ENCODE measurements around the gene RAP2B.
A peak's percentile ranks its signal among the peaks of the same experiment; 100 is the strongest.
"Not testable (repeated sequence)": the region's sequence is repeated elsewhere in the genome, so short reads cannot be mapped to it uniquely, and the experiment has no call there.

RAP2B gene

DNA sequence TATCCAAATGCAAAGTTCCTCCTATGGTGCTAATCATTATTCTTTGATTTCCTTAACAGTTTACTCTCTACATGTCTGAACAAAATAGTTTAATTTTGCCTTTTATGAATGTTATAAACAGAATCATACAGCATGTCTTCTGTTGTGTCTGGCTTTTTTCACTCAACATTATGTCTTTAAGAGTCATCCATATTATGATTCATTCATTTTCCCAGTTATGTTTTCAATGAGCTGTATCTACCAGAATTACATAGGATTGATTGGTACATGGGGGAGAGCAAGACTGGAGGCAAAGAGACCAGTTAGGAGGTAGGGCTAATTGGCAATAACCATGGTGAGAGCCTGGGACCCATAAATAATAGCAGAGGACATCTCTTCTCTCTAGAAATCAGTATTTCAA lies 16.6 kb upstream of the RAP2B start:
- H3K4me3 ChIP-seq (ENCODE audit: low read length) = no peak overlapping the region
- TF ChIP-seq, protein P1, sequence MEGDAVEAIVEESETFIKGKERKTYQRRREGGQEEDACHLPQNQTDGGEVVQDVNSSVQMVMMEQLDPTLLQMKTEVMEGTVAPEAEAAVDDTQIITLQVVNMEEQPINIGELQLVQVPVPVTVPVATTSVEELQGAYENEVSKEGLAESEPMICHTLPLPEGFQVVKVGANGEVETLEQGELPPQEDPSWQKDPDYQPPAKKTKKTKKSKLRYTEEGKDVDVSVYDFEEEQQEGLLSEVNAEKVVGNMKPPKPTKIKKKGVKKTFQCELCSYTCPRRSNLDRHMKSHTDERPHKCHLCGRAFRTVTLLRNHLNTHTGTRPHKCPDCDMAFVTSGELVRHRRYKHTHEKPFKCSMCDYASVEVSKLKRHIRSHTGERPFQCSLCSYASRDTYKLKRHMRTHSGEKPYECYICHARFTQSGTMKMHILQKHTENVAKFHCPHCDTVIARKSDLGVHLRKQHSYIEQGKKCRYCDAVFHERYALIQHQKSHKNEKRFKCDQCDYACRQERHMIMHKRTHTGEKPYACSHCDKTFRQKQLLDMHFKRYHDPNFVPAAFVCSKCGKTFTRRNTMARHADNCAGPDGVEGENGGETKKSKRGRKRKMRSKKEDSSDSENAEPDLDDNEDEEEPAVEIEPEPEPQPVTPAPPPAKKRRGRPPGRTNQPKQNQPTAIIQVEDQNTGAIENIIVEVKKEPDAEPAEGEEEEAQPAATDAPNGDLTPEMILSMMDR (IDR thresholded peaks at IDR 0.05; ENCODE audit: insufficient read depth, low read depth, low read length, missing control alignments) = no peak
- peak; percentile 67 for DNase-seq (ENCODE audit: low read depth)

DNA sequence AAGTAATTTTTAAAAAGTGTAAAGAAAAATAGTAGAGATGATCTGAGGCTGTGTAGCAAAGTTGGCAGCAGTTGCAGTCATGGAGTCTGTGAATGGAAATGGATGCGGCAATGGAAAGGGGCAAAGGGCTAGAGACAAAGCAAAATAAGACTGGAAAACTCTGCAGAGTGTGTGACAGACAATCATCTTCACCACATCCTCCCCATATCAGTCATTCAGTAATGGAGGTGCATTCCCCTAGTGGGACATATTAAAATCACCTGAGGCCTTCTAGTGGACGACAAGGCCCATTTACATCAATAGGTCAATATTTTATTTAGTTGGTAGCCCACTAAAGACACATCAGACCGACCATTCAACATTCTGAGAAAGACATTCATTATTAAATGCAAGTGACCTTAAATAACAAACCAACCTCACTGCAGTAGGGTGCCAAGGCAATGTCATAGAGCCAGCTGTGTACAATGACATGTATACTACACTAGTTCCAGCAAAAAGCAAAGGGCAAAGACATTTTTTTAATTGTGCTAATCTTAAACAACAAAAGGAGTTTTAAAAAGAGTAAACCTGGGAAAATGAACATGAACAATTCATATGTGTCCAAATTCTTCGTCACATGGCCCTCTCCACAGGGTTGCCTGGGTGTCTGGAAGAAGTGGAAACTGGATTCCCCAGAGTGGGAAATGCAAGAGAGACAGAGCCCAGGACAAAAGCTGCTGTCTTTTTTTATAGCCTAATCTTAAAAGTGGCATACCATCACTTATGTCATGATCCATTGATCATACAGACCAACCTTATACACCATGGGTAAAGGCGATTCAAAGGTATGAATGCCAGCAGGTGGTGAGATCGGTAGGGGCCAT lies 15.6 kb upstream of the RAP2B start:
- no peak overlapping the region for H3K4me3 ChIP-seq (ENCODE audit: low read length)
- DNase-seq (ENCODE audit: low read depth) = no peak
- TF ChIP-seq, protein P1 (IDR thresholded peaks at IDR 0.05; ENCODE audit: insufficient read depth, low read depth, low read length, missing control alignments) = no peak

DNA sequence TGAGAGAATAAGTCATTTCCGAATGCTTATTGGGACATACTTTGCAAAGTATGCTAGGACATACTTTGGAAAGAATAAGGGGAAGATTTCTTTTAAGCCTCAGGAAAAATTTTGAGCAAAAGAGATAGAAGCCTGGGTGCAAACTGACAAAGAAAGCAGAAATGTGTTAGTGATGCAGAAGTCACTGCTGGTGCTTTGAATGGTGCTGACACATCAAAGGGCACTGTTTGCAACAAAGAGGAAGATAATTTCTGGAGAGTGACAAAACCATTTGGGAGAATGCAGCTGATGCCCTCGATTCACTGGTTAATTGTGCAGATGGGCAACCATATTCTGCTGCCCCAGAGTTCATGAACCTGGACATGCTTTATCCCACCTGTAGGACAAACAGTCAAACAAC lies 11.0 kb upstream of the RAP2B start:
- H3K4me3 ChIP-seq (ENCODE audit: low read length) = no peak overlapping the region
- TF ChIP-seq, protein P1 (IDR thresholded peaks at IDR 0.05; ENCODE audit: insufficient read depth, low read depth, low read length, missing control alignments) = no peak
- DNase-seq (ENCODE audit: low read depth) = no peak

DNA sequence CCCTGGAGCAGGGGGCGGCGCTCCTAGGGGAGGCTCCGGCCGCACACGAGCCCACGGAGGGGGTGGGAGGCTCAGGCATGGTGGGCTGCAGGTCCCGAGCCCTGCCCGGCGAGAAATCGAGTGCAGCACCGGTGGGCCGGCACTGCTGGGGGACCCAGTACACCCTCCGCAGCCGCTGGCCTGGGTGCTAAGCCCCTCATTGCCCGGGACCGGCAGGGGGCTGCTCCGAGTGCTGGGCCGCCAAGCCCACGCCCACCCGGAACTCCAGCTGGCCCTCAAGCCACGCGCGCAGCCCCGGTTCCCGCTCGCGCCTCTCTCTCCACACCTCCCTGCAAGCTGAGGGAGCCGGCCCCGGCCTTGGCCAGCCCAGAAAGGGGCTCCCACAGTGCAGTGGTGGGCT lies 6.2 kb upstream of the RAP2B start:
- not testable (repeated sequence) for DNase-seq (ENCODE audit: low read depth); H3K4me3 ChIP-seq (ENCODE audit: low read length)

DNA sequence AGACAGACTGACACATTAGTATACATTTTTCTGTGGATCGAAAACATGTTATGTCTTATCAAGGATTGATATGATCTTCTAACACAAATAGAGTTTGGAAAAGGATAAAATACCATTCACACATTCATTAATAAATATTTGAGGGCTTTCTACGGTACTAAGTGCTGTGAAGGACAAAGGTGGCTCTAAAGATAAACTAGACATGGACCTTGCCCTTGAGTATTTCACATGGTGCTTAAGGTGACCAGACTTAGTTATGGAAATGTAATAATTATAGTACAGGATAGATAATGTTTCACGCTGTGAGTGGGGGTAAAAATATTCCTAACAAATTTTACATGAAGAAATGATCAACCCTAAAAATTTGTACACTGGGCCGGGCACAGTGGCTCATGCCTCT lies 3.8 kb upstream of the RAP2B start:
- no peak for DNase-seq (ENCODE audit: low read depth)
- TF ChIP-seq, protein P1 (IDR thresholded peaks at IDR 0.05; ENCODE audit: insufficient read depth, low read depth, low read length, missing control alignments) = no peak
- H3K4me3 ChIP-seq (ENCODE audit: low read length) = no peak overlapping the region

DNA sequence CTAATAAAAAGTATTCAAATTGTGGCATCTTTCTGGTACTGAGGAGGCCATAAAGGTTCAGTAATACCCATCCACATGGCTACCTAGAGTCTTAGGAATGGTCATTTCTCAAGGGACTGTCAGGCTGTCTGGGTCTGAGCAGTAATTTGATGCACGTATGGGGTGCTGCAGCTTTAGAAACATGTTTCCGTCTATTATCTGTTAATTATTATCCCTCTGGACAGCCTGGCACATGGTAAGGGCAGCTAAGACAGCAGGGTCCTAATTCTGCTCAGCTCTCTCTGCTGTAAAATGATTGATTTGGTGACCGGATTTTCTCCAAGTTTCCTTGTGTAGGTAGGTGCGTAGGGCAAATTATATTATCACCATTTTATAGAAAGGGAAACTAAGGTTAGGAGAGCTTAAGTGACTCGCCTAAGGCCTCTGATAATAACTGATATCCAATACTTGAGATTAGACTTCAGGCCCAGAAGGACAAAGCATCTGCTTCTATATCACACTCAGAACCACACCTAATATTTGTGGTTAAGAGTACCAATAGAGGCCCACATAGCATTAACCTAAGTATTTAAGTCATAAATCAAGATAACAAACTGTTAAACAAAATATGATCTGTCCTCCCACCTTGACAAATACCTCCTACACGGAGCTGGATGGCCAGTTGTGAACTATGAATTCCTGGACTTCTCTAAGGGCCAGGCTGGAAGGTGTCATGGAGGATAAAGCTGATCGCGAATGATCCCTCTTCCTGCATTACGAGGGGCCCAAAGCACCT lies 2.9 kb upstream of the RAP2B start:
- TF ChIP-seq, protein P1 (IDR thresholded peaks at IDR 0.05; ENCODE audit: insufficient read depth, low read depth, low read length, missing control alignments) = no peak
- no peak overlapping the region for H3K4me3 ChIP-seq (ENCODE audit: low read length)
- no peak for DNase-seq (ENCODE audit: low read depth)

DNA sequence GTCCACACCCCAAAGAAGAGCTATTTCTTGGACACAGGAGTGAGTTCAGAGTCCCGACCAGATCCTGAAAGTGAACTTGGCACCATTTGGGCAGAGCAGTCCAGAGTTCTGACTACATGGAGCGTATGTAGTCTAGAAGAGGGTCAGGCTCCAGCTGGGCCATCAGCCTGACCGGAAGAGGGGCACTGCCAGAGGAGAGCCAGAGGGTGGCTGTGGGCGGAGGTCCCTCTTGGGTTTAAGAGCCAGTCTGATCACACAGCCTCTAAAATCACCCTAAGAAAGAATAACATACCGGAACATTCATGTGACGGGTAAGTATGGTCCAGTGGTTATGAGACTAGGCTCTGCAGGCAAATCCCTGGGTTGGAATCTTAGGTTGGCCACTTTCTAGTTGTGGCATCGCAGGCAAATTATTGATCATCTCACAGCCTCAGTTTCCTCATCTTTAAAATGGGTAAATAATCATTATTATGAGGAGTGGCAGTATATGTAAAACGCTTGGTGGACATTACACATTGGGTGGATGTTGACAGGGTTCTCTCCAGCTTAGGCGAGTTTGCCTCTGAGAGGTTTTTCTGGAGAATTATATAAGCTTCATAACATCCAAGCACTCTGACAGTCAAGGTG lies 2.1 kb upstream of the RAP2B start:
- H3K4me3 ChIP-seq (ENCODE audit: low read length) = peak overlapping the region; percentile 75
- TF ChIP-seq, protein P1 (IDR thresholded peaks at IDR 0.05; ENCODE audit: insufficient read depth, low read depth, low read length, missing control alignments) = no peak
- no peak for DNase-seq (ENCODE audit: low read depth)
